T-helper 2 cell treated with Interferon-gamma antibody and Interleukin-4, amounts not matched to agents 5 μg/mL and 100 μg/mL, for 36 hours (primary cell): ENCODE measurements around the gene ABHD3.
"Not testable (repeated sequence)": the region's sequence is repeated elsewhere in the genome, so short reads cannot be mapped to it uniquely, and the experiment has no call there.

Experiments
- DNase-seq: peaks from one replicate; pipeline ENCODE4 v3.0.0; 2021; ENCODE audit warnings: low spot score
- H3K27ac Mint-ChIP-seq: one replicate; pipeline ENCODE4 v1.8.0; 2021; ENCODE audit warnings: mild to moderate bottlenecking, mixed read lengths
- H3K27me3 Mint-ChIP-seq: one replicate; pipeline ENCODE4 v1.8.0; 2021; ENCODE audit warnings: low read depth, mixed read lengths
- H3K36me3 Mint-ChIP-seq: one replicate; pipeline ENCODE4 v1.8.0; 2021; ENCODE audit warnings: low read depth, mixed read lengths
- H3K4me1 Mint-ChIP-seq: one replicate; pipeline ENCODE4 v1.8.0; 2021; ENCODE audit warnings: low read depth, mixed read lengths
- H3K4me3 Mint-ChIP-seq: one replicate; pipeline ENCODE4 v1.8.0; 2022; ENCODE audit warnings: mild to moderate bottlenecking, moderate library complexity, mixed read lengths
- H3K9me3 Mint-ChIP-seq: one replicate; pipeline ENCODE4 v1.8.0; 2021; ENCODE audit warnings: mixed read lengths

Gene ABHD3

GRCh38 chr18:21686282-21687105 lies 18.1 kb downstream of the ABHD3 start:
- Mint-ChIP-seq H3K36me3 (peaks cover 42% of the 10 kb centered on the region), H3K4me1 (peaks cover 18% of the 10 kb centered on the region), H3K27ac (peak overlapping the region; percentile 10), H3K27me3 (no peaks in the 10 kb centered on the region), H3K4me3 (no peak overlapping the region), H3K9me3 (peaks cover 12% of the 10 kb centered on the region)
- DNase-seq: no peak

- peaks cover 34% of the 10 kb centered on the region for H3K36me3 Mint-ChIP-seq
- H3K27ac Mint-ChIP-seq, DNase-seq, H3K27me3 Mint-ChIP-seq, H3K4me3 Mint-ChIP-seq: not testable (repeated sequence)
- peaks cover 18% of the 10 kb centered on the region for H3K4me1 Mint-ChIP-seq
- peaks cover 12% of the 10 kb centered on the region for H3K9me3 Mint-ChIP-seq
Measured at GRCh38 chr18:21685556-21685981, 19.0 kb downstream of the ABHD3 start.

GRCh38 chr18:21684731-21685130 lies 19.8 kb downstream of the ABHD3 start:
- Mint-ChIP-seq H3K27me3 (no peaks in the 10 kb centered on the region), H3K9me3 (peaks cover 11% of the 10 kb centered on the region), H3K4me3 (no peak overlapping the region), H3K4me1 (peaks cover 18% of the 10 kb centered on the region), H3K27ac (peak overlapping the region; percentile 64), H3K36me3 (peaks cover 27% of the 10 kb centered on the region)
- no peak for DNase-seq

GRCh38 chr18:21682371-21683051 lies 22.1 kb downstream of the ABHD3 start:
- H3K9me3 Mint-ChIP-seq: no peaks in the 10 kb centered on the region

GRCh38 chr18:21680161-21680560 lies 24.4 kb downstream of the ABHD3 start:
- DNase-seq: no peak
- H3K36me3 Mint-ChIP-seq: peaks cover 15% of the 10 kb centered on the region
- H3K9me3 Mint-ChIP-seq: no peaks in the 10 kb centered on the region
- no peak overlapping the region for H3K27ac Mint-ChIP-seq
- peaks cover 20% of the 10 kb centered on the region for H3K4me1 Mint-ChIP-seq
- H3K4me3 Mint-ChIP-seq: no peak overlapping the region
- H3K27me3 Mint-ChIP-seq: no peaks in the 10 kb centered on the region

More at GRCh38 chr18:21682371-21683051, 22.1 kb downstream of the ABHD3 start:
- H3K27me3 Mint-ChIP-seq: no peaks in the 10 kb centered on the region
- no peak overlapping the region for H3K27ac Mint-ChIP-seq
- H3K4me3 Mint-ChIP-seq: no peak overlapping the region
- peaks cover 16% of the 10 kb centered on the region for H3K4me1 Mint-ChIP-seq
- peaks cover 12% of the 10 kb centered on the region for H3K36me3 Mint-ChIP-seq
- peak; percentile 22 for DNase-seq

GRCh38 chr18:21678859-21679258 lies 25.7 kb downstream of the ABHD3 start:
- H3K9me3 Mint-ChIP-seq: no peaks in the 10 kb centered on the region
- DNase-seq: no peak
- no peak overlapping the region for H3K4me3 Mint-ChIP-seq
- no peaks in the 10 kb centered on the region for H3K27me3 Mint-ChIP-seq
- H3K27ac Mint-ChIP-seq: no peak overlapping the region
- peaks cover 13% of the 10 kb centered on the region for H3K4me1 Mint-ChIP-seq
- peaks cover 10% of the 10 kb centered on the region for H3K36me3 Mint-ChIP-seq

- H3K27me3 Mint-ChIP-seq, H3K9me3 Mint-ChIP-seq, H3K4me1 Mint-ChIP-seq, H3K27ac Mint-ChIP-seq, H3K4me3 Mint-ChIP-seq: not testable (repeated sequence)
- DNase-seq: peak; percentile 24
- H3K36me3 Mint-ChIP-seq: peaks cover 14% of the 10 kb centered on the region
Measured at GRCh38 chr18:21675354-21675753, 29.2 kb downstream of the ABHD3 start.

- Mint-ChIP-seq H3K9me3 (no peaks in the 10 kb centered on the region), H3K27me3 (no peaks in the 10 kb centered on the region), H3K27ac (no peak overlapping the region), H3K36me3 (peaks cover 10% of the 10 kb centered on the region), H3K4me3 (no peak overlapping the region), H3K4me1 (peaks cover 6% of the 10 kb centered on the region)
- no peak for DNase-seq
Measured at GRCh38 chr18:21672521-21673267, 31.9 kb downstream of the ABHD3 start.

- DNase-seq: no peak
- H3K9me3 Mint-ChIP-seq: no peaks in the 10 kb centered on the region
- no peak overlapping the region for H3K27ac Mint-ChIP-seq
- no peaks in the 10 kb centered on the region for H3K27me3 Mint-ChIP-seq
- H3K36me3 Mint-ChIP-seq: peaks cover 5% of the 10 kb centered on the region
- no peak overlapping the region for H3K4me3 Mint-ChIP-seq
- peaks cover 2% of the 10 kb centered on the region for H3K4me1 Mint-ChIP-seq
Measured at GRCh38 chr18:21669736-21670285, 34.8 kb downstream of the ABHD3 start.

- Mint-ChIP-seq H3K9me3 (no peaks in the 10 kb centered on the region), H3K27me3 (no peaks in the 10 kb centered on the region), H3K27ac (no peak overlapping the region), H3K4me3 (no peak overlapping the region), H3K36me3 (peaks cover 13% of the 10 kb centered on the region), H3K4me1 (no peaks in the 10 kb centered on the region)
- DNase-seq: no peak
Measured at GRCh38 chr18:21664069-21664468, 40.5 kb downstream of the ABHD3 start.

GRCh38 chr18:21663578-21663977 lies 41.0 kb downstream of the ABHD3 start:
- H3K36me3 Mint-ChIP-seq: peaks cover 13% of the 10 kb centered on the region
- no peaks in the 10 kb centered on the region for H3K4me1 Mint-ChIP-seq
- no peaks in the 10 kb centered on the region for H3K27me3 Mint-ChIP-seq
- H3K4me3 Mint-ChIP-seq: no peak overlapping the region
- DNase-seq: no peak
- H3K9me3 Mint-ChIP-seq: no peaks in the 10 kb centered on the region
- H3K27ac Mint-ChIP-seq: no peak overlapping the region

- H3K4me1 Mint-ChIP-seq: no peaks in the 10 kb centered on the region
- no peaks in the 10 kb centered on the region for H3K27me3 Mint-ChIP-seq
- no peak overlapping the region for H3K27ac Mint-ChIP-seq
- H3K9me3 Mint-ChIP-seq: no peaks in the 10 kb centered on the region
- no peak for DNase-seq
- peaks cover 18% of the 10 kb centered on the region for H3K36me3 Mint-ChIP-seq
- H3K4me3 Mint-ChIP-seq: no peak overlapping the region
Measured at GRCh38 chr18:21662581-21662980, 42.0 kb downstream of the ABHD3 start.

- no peak overlapping the region for H3K27ac Mint-ChIP-seq
- no peak overlapping the region for H3K4me3 Mint-ChIP-seq
- no peaks in the 10 kb centered on the region for H3K27me3 Mint-ChIP-seq
- H3K36me3 Mint-ChIP-seq: peaks cover 27% of the 10 kb centered on the region
- H3K4me1 Mint-ChIP-seq: no peaks in the 10 kb centered on the region
- no peak for DNase-seq
- no peaks in the 10 kb centered on the region for H3K9me3 Mint-ChIP-seq
Measured at GRCh38 chr18:21660078-21660477, 44.5 kb downstream of the ABHD3 start.

- no peak for DNase-seq
- Mint-ChIP-seq H3K36me3 (peaks cover 32% of the 10 kb centered on the region), H3K27ac (no peak overlapping the region), H3K9me3 (no peaks in the 10 kb centered on the region), H3K4me1 (no peaks in the 10 kb centered on the region), H3K27me3 (no peaks in the 10 kb centered on the region), H3K4me3 (no peak overlapping the region)
Measured at GRCh38 chr18:21656402-21656801, 48.2 kb downstream of the ABHD3 start.
